ENCODE results near the gene GLIS1. TPM values are rescaled to one million over a fixed set of nuclear protein-coding genes. Genes with fewer than 3 reads are reported as not detected.
"Not testable (repeated sequence)": the region's sequence is repeated elsewhere in the genome, so short reads cannot be mapped to it uniquely, and the experiment has no call there.

GLIS1 gene
- total RNA-seq, 2 donors from 2014 or later, result 0.25 to 0.34 TPM

- intact Hi-C loops (cut with DNase I, micrococcal nuclease), result no loop called here
- no peak for DNase-seq
- ATAC-seq, result no peak
Measured at GRCh38 chr1:53662951-53663350, 76.0 kb downstream of the GLIS1 start.

GRCh38 chr1:53662169-53662568 lies 76.8 kb downstream of the GLIS1 start:
- no peak for ATAC-seq
- DNase-seq, result no peak
- intact Hi-C loops (cut with DNase I, micrococcal nuclease), result no loop called here

GRCh38 chr1:53661496-53661895 lies 77.5 kb downstream of the GLIS1 start:
- intact Hi-C loops (cut with DNase I, micrococcal nuclease), result no loop called here
- ATAC-seq (no peak), DNase-seq (no peak)

- DNase-seq, result no peak
- no peak for ATAC-seq
- intact Hi-C loops (cut with DNase I, micrococcal nuclease), result no loop called here
Measured at GRCh38 chr1:53660666-53661065, 78.3 kb downstream of the GLIS1 start.

GRCh38 chr1:53659436-53659835 lies 79.5 kb downstream of the GLIS1 start:
- no peak for DNase-seq
- no peak for ATAC-seq
- intact Hi-C loops (cut with DNase I, micrococcal nuclease), result no loop called here

- no peak for DNase-seq
Measured at GRCh38 chr1:53658489-53659230, 80.3 kb downstream of the GLIS1 start.

GRCh38 chr1:53657891-53658396 lies 81.0 kb downstream of the GLIS1 start:
- DNase-seq, result no peak
- no peak for ATAC-seq
- intact Hi-C loops (cut with DNase I, micrococcal nuclease), result no loop called here

More at GRCh38 chr1:53658489-53659230, 80.3 kb downstream of the GLIS1 start:
- ATAC-seq, result no peak
- intact Hi-C loops (cut with DNase I, micrococcal nuclease), result no loop called here

GRCh38 chr1:53657531-53657805 lies 81.5 kb downstream of the GLIS1 start:
- ATAC-seq (no peak), DNase-seq (no peak)
- intact Hi-C loops (cut with DNase I, micrococcal nuclease), result no loop called here

GRCh38 chr1:53656747-53657530 lies 82.0 kb downstream of the GLIS1 start:
- intact Hi-C loops (cut with DNase I, micrococcal nuclease), result no loop called here
- no peak for DNase-seq
- no peak for ATAC-seq

GRCh38 chr1:53655931-53656746 lies 82.8 kb downstream of the GLIS1 start:
- intact Hi-C loops (cut with DNase I, micrococcal nuclease), result no loop called here
- no peak for DNase-seq
- ATAC-seq, result no peak

GRCh38 chr1:53654216-53655210 lies 84.5 kb downstream of the GLIS1 start:
- intact Hi-C loops (cut with DNase I, micrococcal nuclease), result no loop called here
- ATAC-seq, result no peak
- DNase-seq, result no peak

- DNase-seq (no peak), ATAC-seq (no peak)
- intact Hi-C loops (cut with DNase I, micrococcal nuclease), result no loop called here
Measured at GRCh38 chr1:53653631-53654030, 85.3 kb downstream of the GLIS1 start.

- ATAC-seq (no peak), DNase-seq (no peak)
- intact Hi-C loops (cut with DNase I, micrococcal nuclease), result no loop called here
Measured at GRCh38 chr1:53653200-53653575, 85.8 kb downstream of the GLIS1 start.

GRCh38 chr1:53652441-53653199 lies 86.3 kb downstream of the GLIS1 start:
- no peak for DNase-seq
- intact Hi-C loops (cut with DNase I, micrococcal nuclease), result no loop called here
- no peak for ATAC-seq

GRCh38 chr1:53651356-53651755 lies 87.6 kb downstream of the GLIS1 start:
- intact Hi-C loops (cut with DNase I, micrococcal nuclease), result no loop called here
- DNase-seq (no peak), ATAC-seq (no peak)

GRCh38 chr1:53648516-53648915 lies 90.4 kb downstream of the GLIS1 start:
- no peak for ATAC-seq
- intact Hi-C loops (cut with DNase I, micrococcal nuclease), result no loop called here
- no peak for DNase-seq

GRCh38 chr1:53647915-53648314 lies 91.0 kb downstream of the GLIS1 start:
- intact Hi-C loops (cut with DNase I, micrococcal nuclease); ATAC-seq; DNase-seq: not testable (repeated sequence)

- DNase-seq, result no peak
- intact Hi-C loops (cut with DNase I, micrococcal nuclease), result no loop called here
- ATAC-seq, result no peak
Measured at GRCh38 chr1:53646732-53647131, 92.2 kb downstream of the GLIS1 start.
